WTC11 (cell line): ENCODE data around the gene LCLAT1.

Experiments
- ARID4B ChIP-seq: sonication (generic); formaldehyde crosslinking; IDR thresholded peaks from 2 replicates; pipeline ENCODE4 v1.8.0; 2023; ENCODE audit warnings: missing genetic modification reagents, mild to moderate bottlenecking, borderline replicate concordance
- ATF2 ChIP-seq: sonication (generic); formaldehyde crosslinking; IDR thresholded peaks from 2 replicates; pipeline ENCODE4 v1.8.1; 2022; ENCODE audit warnings: low read depth, missing genetic modification reagents, borderline replicate concordance
- ATF3 ChIP-seq: sonication (generic); formaldehyde crosslinking; conservative IDR thresholded peaks from 2 replicates; pipeline ENCODE4 v1.8.1; 2022; ENCODE audit warnings: mild to moderate bottlenecking, missing genetic modification reagents
- CREM ChIP-seq: sonication (generic); formaldehyde crosslinking; IDR thresholded peaks from 2 replicates; pipeline ENCODE4 v1.8.1; 2022; ENCODE audit warnings: mild to moderate bottlenecking, missing genetic modification reagents, moderate library complexity
- CTCF ChIP-seq: fragments of 200-600 bp; IDR thresholded peaks from 2 replicates; pipeline ENCODE4 v1.8.0; 2022; ENCODE audit warnings: antibody characterized with exemption
- ESRRA ChIP-seq: sonication (generic); formaldehyde crosslinking; IDR thresholded peaks from 2 replicates; pipeline ENCODE4 v1.8.1; 2022; ENCODE audit warnings: mild to moderate bottlenecking, missing genetic modification reagents, borderline replicate concordance
- JUN ChIP-seq: sonication (generic); formaldehyde crosslinking; IDR thresholded peaks from 2 replicates; pipeline ENCODE4 v1.8.0; 2023; ENCODE audit warnings: mild to moderate bottlenecking, missing genetic modification reagents
- MAX ChIP-seq: sonication (generic); formaldehyde crosslinking; IDR thresholded peaks from 2 replicates; pipeline ENCODE4 v1.8.0; 2022; ENCODE audit warnings: mild to moderate bottlenecking, missing genetic modification reagents
- NR1H2 ChIP-seq: sonication (generic); formaldehyde crosslinking; IDR thresholded peaks from 2 replicates; pipeline ENCODE4 v1.9.0; 2021; ENCODE audit warnings: mild to moderate bottlenecking, moderate library complexity, missing genetic modification reagents
- NR2C2 ChIP-seq: sonication (generic); formaldehyde crosslinking; IDR thresholded peaks from 2 replicates; pipeline ENCODE4 v1.8.0; 2022; ENCODE audit warnings: mild to moderate bottlenecking, missing genetic modification reagents
- TP53 ChIP-seq: sonication (generic); formaldehyde crosslinking; IDR thresholded peaks from 2 replicates; pipeline ENCODE4 v1.8.1; 2023; ENCODE audit warnings: mild to moderate bottlenecking, missing genetic modification reagents
- USF2 ChIP-seq: sonication (generic); formaldehyde crosslinking; IDR thresholded peaks from 2 replicates; pipeline ENCODE4 v1.8.1; 2023; ENCODE audit warnings: mild to moderate bottlenecking, missing genetic modification reagents, moderate library complexity
- ZBTB21 ChIP-seq: sonication (generic); formaldehyde crosslinking; IDR thresholded peaks from 2 replicates; pipeline ENCODE4 v1.8.1; 2023; ENCODE audit warnings: mild to moderate bottlenecking, missing genetic modification reagents, borderline replicate concordance

GRCh38 chr2:30625276-30625675 is 178.2 kb downstream of the LCLAT1 start:
- no peak for TF ChIP-seq CTCF
- TF ChIP-seq JUN (CRISPR knock-in tag), result no peak
- TF ChIP-seq CREM (CRISPR knock-in tag), result no peak
- no peak for TF ChIP-seq ATF3 (CRISPR knock-in tag)
- no peak for TF ChIP-seq NR2C2
- TF ChIP-seq ATF2 (CRISPR knock-in tag), result no peak
- TF ChIP-seq ARID4B (CRISPR knock-in tag), result no peak
- no peak for TF ChIP-seq ESRRA
- TF ChIP-seq USF2 (CRISPR knock-in tag), result no peak
- TF ChIP-seq TP53 (CRISPR knock-in tag), result no peak
- TF ChIP-seq NR1H2, result no peak
- no peak for TF ChIP-seq MAX (CRISPR knock-in tag)
- TF ChIP-seq ZBTB21 (CRISPR knock-in tag), result no peak
